GM19463 (cell line): Measurements from ENCODE around the gene PVR.
"Not testable (repeated sequence)": the region's sequence is repeated elsewhere in the genome, so short reads cannot be mapped to it uniquely, and the experiment has no call there.

Source experiments
- ATAC-seq: cut with Tn5 transposase; IDR thresholded peaks from one replicate; pipeline ENCODE4 v1.9.1; 2021; ENCODE audit warnings: mild to moderate bottlenecking, moderate library complexity; ENCODE audit not compliant: unreplicated experiment

Gene PVR

GRCh38 chr19:44617110-44617880 lies 26.4 kb upstream of the PVR start:
- ATAC-seq: no peak

- no peak for ATAC-seq
Measured at GRCh38 chr19:44618640-44619357, 24.9 kb upstream of the PVR start.

- no peak for ATAC-seq
Measured at GRCh38 chr19:44620667-44621066, 23.0 kb upstream of the PVR start.

GRCh38 chr19:44621367-44621766 lies 22.3 kb upstream of the PVR start:
- ATAC-seq: no peak

GRCh38 chr19:44623080-44623479 lies 20.6 kb upstream of the PVR start:
- ATAC-seq: no peak

GRCh38 chr19:44623626-44624025 lies 20.1 kb upstream of the PVR start:
- ATAC-seq: no peak

GRCh38 chr19:44624840-44625354 lies 18.8 kb upstream of the PVR start:
- ATAC-seq: no peak

- not testable (repeated sequence) for ATAC-seq
Measured at GRCh38 chr19:44625637-44626036, 18.1 kb upstream of the PVR start.

GRCh38 chr19:44626048-44626624 lies 17.6 kb upstream of the PVR start:
- no peak for ATAC-seq

GRCh38 chr19:44627631-44628030 lies 16.1 kb upstream of the PVR start:
- ATAC-seq: no peak

GRCh38 chr19:44628793-44629192 lies 14.9 kb upstream of the PVR start:
- no peak for ATAC-seq

- not testable (repeated sequence) for ATAC-seq
Measured at GRCh38 chr19:44631611-44632010, 12.1 kb upstream of the PVR start.

- ATAC-seq: not testable (repeated sequence)
Measured at GRCh38 chr19:44634058-44634457, 9.7 kb upstream of the PVR start.

- ATAC-seq: no peak
Measured at GRCh38 chr19:44634785-44635184, 8.9 kb upstream of the PVR start.

- ATAC-seq: no peak
Measured at GRCh38 chr19:44635581-44636438, 7.9 kb upstream of the PVR start.

GRCh38 chr19:44636439-44637389 lies 7.0 kb upstream of the PVR start:
- no peak for ATAC-seq

GRCh38 chr19:44637390-44637764 lies 6.3 kb upstream of the PVR start:
- ATAC-seq: no peak

- ATAC-seq: no peak
Measured at GRCh38 chr19:44640518-44640917, 3.2 kb upstream of the PVR start.

GRCh38 chr19:44641501-44642265 lies 2.0 kb upstream of the PVR start:
- no peak for ATAC-seq
